ENCODE results near the gene KYNU.

DNA sequence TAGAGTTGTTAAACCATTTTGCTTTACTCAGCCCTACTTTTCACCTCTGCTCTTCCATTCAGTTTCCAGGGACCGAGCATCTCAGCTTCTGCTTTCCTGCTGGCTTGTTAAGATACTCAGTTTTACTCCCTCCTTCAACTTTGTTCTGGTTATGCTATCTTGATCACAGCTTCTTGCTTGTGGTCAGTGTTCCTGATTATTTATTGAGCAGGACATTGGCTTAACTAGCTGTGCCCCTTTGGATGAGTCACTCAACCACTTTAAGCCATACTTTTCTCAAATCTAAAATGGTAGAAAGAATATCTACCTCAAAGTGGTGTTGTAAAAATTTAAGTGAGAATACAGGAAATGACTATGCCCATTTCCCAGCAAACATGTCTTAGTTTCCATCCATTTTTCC lies 124.0 kb downstream of the KYNU start:
- TF ChIP-seq POLR2AphosphoS5 (IDR thresholded peaks at IDR 0.05; ENCODE audit: low read depth, low read length): no peak
- no peak for TF ChIP-seq SIN3A (IDR thresholded peaks at IDR 0.05; ENCODE audit: borderline replicate concordance, insufficient read depth, low read length)
- TF ChIP-seq TAF1 (IDR thresholded peaks at IDR 0.05; ENCODE audit: borderline replicate concordance, insufficient read depth, low read length): no peak

Measured in PFSK-1 (cell line).